IPS-20b (cell line): ENCODE results near the gene GNB4.

Experiments
- H3K27ac ChIP-seq: one replicate; pipeline ENCODE4 v1.5.1; 2013; ENCODE audit warnings: low read length
- H3K27me3 ChIP-seq: 2 replicates; pipeline ENCODE4 v1.6.1; 2013; ENCODE audit warnings: mild to moderate bottlenecking, low read length, inconsistent platforms; ENCODE audit not compliant: insufficient read depth
- H3K36me3 ChIP-seq: 2 replicates; pipeline ENCODE4 v1.6.1; 2013; ENCODE audit warnings: low read depth, mild to moderate bottlenecking, inconsistent platforms, low read length, moderate library complexity; ENCODE audit not compliant: insufficient read depth
- H3K4me1 ChIP-seq: 2 replicates; pipeline ENCODE4 v1.6.1; 2013; ENCODE audit warnings: mild to moderate bottlenecking, control low read depth, inconsistent platforms, low read length, moderate library complexity; ENCODE audit not compliant: insufficient read depth
- H3K4me3 ChIP-seq: 2 replicates; pipeline ENCODE4 v1.5.1; 2013; ENCODE audit warnings: mild to moderate bottlenecking, low read length, inconsistent platforms
- H3K9ac ChIP-seq: 2 replicates; pipeline ENCODE4 v1.6.1; 2013; ENCODE audit warnings: low read depth, mild to moderate bottlenecking, inconsistent platforms, low read length, moderate library complexity
- H3K9me3 ChIP-seq: 2 replicates; pipeline ENCODE4 v1.6.1; 2013; ENCODE audit warnings: mild to moderate bottlenecking, low read depth, low read length, inconsistent platforms; ENCODE audit not compliant: insufficient read depth

Gene GNB4

GRCh38 chr3:179460260-179460659 lies 9.0 kb upstream of the GNB4 start:
- no peaks in the 10 kb centered on the region for H3K36me3 ChIP-seq
- no peak overlapping the region for H3K9ac ChIP-seq
- H3K27me3 ChIP-seq: no peaks in the 10 kb centered on the region
- H3K9me3 ChIP-seq: no peaks in the 10 kb centered on the region
- no peak overlapping the region for H3K27ac ChIP-seq
- no peak overlapping the region for H3K4me3 ChIP-seq
- no peaks in the 10 kb centered on the region; the same call in 1 of the 2 replicates for H3K4me1 ChIP-seq

- H3K27me3 ChIP-seq: peaks cover 8% of the 10 kb centered on the region; the same call in 1 of the 2 replicates
- no peaks in the 10 kb centered on the region for H3K36me3 ChIP-seq
- no peak overlapping the region for H3K4me3 ChIP-seq
- peaks cover 16% of the 10 kb centered on the region for H3K4me1 ChIP-seq
- H3K9ac ChIP-seq: no peak overlapping the region
- H3K9me3 ChIP-seq: no peaks in the 10 kb centered on the region
- H3K27ac ChIP-seq: no peak overlapping the region
These were observed 4.7 kb upstream of the GNB4 start for GRCh38 chr3:179455954-179456353.

DNA sequence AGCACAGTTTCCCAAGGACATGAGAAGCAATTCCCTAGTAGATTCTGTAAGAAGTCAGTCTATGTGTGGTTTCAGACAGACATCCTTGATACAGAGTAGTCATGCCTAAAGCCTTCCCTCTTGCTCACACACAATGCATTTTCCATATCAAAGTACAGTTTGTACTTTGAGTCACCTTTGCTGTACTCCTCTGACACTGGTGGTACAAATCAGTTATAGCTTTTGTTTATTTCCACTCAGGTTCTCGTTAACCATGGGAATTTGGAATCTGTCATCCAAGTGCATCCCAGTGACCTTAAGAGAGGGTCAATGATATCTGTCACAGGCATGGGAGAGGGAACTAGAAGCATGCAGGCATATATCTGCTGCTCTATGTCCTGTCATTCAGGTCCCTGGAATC lies 3.6 kb upstream of the GNB4 start:
- Histone ChIP-seq H3K9ac (no peak overlapping the region), H3K27me3 (peaks cover 19% of the 10 kb centered on the region), H3K4me3 (no peak overlapping the region), H3K27ac (no peak overlapping the region), H3K36me3 (no peaks in the 10 kb centered on the region), H3K4me1 (peaks cover 21% of the 10 kb centered on the region), H3K9me3 (no peaks in the 10 kb centered on the region)

GRCh38 chr3:179453967-179454366 lies 2.7 kb upstream of the GNB4 start:
- peaks cover 27% of the 10 kb centered on the region for H3K27me3 ChIP-seq
- peaks cover 23% of the 10 kb centered on the region for H3K4me1 ChIP-seq
- H3K4me3 ChIP-seq: peak overlapping the region; percentile 14; the same call in 1 of the 2 replicates
- H3K9ac ChIP-seq: no peak overlapping the region
- H3K27ac ChIP-seq: no peak overlapping the region
- H3K9me3 ChIP-seq: no peaks in the 10 kb centered on the region
- H3K36me3 ChIP-seq: no peaks in the 10 kb centered on the region

GRCh38 chr3:179452872-179453271 lies 1.6 kb upstream of the GNB4 start:
- no peak overlapping the region for H3K4me3 ChIP-seq
- no peak overlapping the region for H3K9ac ChIP-seq
- H3K27ac ChIP-seq: no peak overlapping the region
- H3K9me3 ChIP-seq: no peaks in the 10 kb centered on the region
- no peaks in the 10 kb centered on the region for H3K36me3 ChIP-seq
- peaks cover 23% of the 10 kb centered on the region for H3K4me1 ChIP-seq
- peaks cover 27% of the 10 kb centered on the region for H3K27me3 ChIP-seq

DNA sequence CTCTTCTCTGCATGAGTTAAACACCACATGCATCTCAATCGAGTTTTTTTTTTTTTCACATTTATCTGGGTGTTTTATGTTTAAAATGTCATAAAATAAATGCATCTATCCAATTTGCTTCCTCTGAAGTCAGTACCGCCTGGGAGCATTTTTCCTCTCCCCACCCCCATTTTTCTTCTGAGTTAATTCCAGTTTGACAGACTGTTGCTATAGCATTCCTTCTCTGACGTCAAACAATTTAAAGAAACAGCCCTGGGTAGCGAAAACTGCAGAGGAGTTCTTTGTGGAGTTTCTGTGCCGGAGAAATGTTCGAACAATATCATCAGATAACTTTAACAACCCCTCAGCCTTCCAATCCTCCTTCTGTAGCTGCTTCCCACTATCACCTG lies 900 bp upstream of the GNB4 start:
- Histone ChIP-seq H3K4me1 (peaks cover 23% of the 10 kb centered on the region), H3K27me3 (peaks cover 27% of the 10 kb centered on the region), H3K4me3 (peak overlapping the region; percentile 74), H3K9ac (peak overlapping the region; percentile 26; the same call in 1 of the 2 replicates), H3K9me3 (no peaks in the 10 kb centered on the region), H3K27ac (no peak overlapping the region), H3K36me3 (no peaks in the 10 kb centered on the region)

GRCh38 chr3:179450901-179451264 lies 387 bp downstream of the GNB4 start:
- Histone ChIP-seq H3K27ac (no peak overlapping the region), H3K9me3 (no peaks in the 10 kb centered on the region), H3K4me1 (peaks cover 23% of the 10 kb centered on the region), H3K36me3 (no peaks in the 10 kb centered on the region), H3K27me3 (peaks cover 27% of the 10 kb centered on the region), H3K4me3 (peak overlapping the region; percentile 74), H3K9ac (peak overlapping the region; percentile 62; the same call in 1 of the 2 replicates)

- Histone ChIP-seq H3K27me3 (peaks cover 27% of the 10 kb centered on the region), H3K9me3 (no peaks in the 10 kb centered on the region), H3K27ac (no peak overlapping the region), H3K9ac (peak overlapping the region; percentile 62; the same call in 1 of the 2 replicates), H3K36me3 (no peaks in the 10 kb centered on the region), H3K4me1 (peaks cover 23% of the 10 kb centered on the region), H3K4me3 (peak overlapping the region; percentile 74)
These were observed 989 bp downstream of the GNB4 start for GRCh38 chr3:179450261-179450701.

DNA sequence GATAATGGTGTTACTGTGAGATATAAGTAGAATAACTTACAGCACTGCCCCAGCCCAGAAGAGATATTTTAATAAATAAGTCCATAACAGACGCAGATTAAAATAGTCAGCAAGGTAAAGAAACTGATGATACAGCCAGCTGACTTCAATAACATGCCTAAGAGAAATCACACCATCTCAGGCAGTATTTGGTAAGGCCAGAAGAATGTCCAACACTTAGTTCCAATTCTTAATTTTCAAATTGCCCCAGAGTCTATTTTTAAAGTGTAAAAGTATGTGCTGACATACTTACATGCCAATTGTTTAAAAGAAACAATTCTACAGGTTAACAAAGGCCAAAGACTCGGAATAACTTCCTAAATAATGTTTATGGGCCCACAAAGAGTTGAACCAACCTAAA lies 1.6 kb downstream of the GNB4 start:
- Histone ChIP-seq H3K4me1 (peaks cover 23% of the 10 kb centered on the region; the same call in 1 of the 2 replicates), H3K36me3 (no peaks in the 10 kb centered on the region), H3K27ac (no peak overlapping the region), H3K4me3 (peak overlapping the region; percentile 74), H3K9ac (peak overlapping the region; percentile 62; the same call in 1 of the 2 replicates), H3K9me3 (no peaks in the 10 kb centered on the region), H3K27me3 (peaks cover 27% of the 10 kb centered on the region)

DNA sequence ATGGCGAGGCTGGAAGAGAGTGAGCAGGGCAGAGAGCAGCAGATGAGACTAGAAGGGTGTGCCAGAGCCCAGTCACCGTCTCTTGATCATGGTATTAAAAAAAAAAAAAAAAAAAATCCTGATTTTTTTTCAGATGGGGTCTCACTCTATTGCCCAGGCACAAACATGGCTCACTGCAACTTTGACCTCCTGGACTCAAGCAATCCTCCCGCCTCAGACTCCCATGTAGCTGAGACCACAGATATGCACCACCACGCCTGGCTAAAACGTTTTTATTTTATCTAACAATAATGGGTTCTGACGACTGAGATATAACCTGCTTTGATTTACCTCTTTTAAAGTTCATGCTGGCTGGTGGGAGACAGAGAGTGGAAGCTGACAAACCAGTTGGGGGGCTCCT lies 4.0 kb downstream of the GNB4 start:
- H3K9me3 ChIP-seq: no peaks in the 10 kb centered on the region
- H3K4me1 ChIP-seq: peaks cover 10% of the 10 kb centered on the region; the same call in 1 of the 2 replicates

GRCh38 chr3:179446501-179446900 lies 4.8 kb downstream of the GNB4 start:
- Histone ChIP-seq H3K27me3 (peaks cover 19% of the 10 kb centered on the region), H3K4me3 (no peak overlapping the region), H3K9me3 (no peaks in the 10 kb centered on the region), H3K4me1 (peaks cover 7% of the 10 kb centered on the region; the same call in 1 of the 2 replicates), H3K9ac (no peak overlapping the region), H3K27ac (no peak overlapping the region), H3K36me3 (no peaks in the 10 kb centered on the region)

More for the DNA sequence above, 4.0 kb downstream of the GNB4 start:
- Histone ChIP-seq H3K4me3 (no peak overlapping the region), H3K36me3 (no peaks in the 10 kb centered on the region), H3K9ac (no peak overlapping the region), H3K27ac (no peak overlapping the region), H3K27me3 (peaks cover 23% of the 10 kb centered on the region)

DNA sequence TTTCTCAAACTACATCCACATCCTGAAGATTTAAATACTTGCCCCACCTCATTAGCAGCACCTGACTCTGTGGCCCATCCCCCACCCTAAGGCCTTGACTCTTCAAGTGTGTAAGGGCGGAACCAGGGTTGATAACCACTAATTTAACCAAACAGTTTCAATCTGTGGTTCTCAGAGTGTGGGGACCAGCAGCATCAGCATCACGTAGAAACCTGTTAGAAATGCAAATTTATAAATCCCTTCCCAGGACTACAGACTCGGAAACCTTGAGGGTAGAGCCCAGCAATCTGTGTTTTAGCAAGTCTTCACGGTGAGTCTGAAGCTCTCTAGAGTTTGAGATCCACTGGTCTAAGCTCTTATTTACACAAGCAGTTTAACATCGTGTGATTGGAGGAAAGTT lies 12.4 kb downstream of the GNB4 start:
- peak overlapping the region; percentile 41; the same call in 1 of the 2 replicates for H3K9ac ChIP-seq
- peaks cover 12% of the 10 kb centered on the region for H3K4me1 ChIP-seq
- H3K36me3 ChIP-seq: no peaks in the 10 kb centered on the region
- no peaks in the 10 kb centered on the region for H3K27me3 ChIP-seq
- no peaks in the 10 kb centered on the region for H3K9me3 ChIP-seq
- H3K4me3 ChIP-seq: 0 out of 2 replicates have a peak overlapping the region, but pooled peaks have one; percentile 6
- no peak overlapping the region for H3K27ac ChIP-seq
